ENCODE results near the gene KIAA1328.

- no peak for TF ChIP-seq CTCF (IDR thresholded peaks at IDR 0.05)
- TF ChIP-seq POLR2A (IDR thresholded peaks at IDR 0.05) = no peak
Measured at GRCh38 chr18:37107748-37108522, 279.0 kb downstream of the KIAA1328 start.
